HepG2 (cell line): ENCODE data around the gene PSMD8. TPM values are rescaled to one million over a fixed set of nuclear protein-coding genes. Genes with fewer than 3 reads are reported as not detected.

Experiments used
- ATAC-seq: fragments of 200-7000 bp; cut with Tn5 transposase; 3 replicates; pipeline ENCODE4 v1.9.1; 2020; ENCODE audit warnings: mild to moderate bottlenecking, moderate library complexity
- BruUV-seq: library from RNA; stranded (reverse); fragments of 400-500 nt; replicated peaks from 2 replicates; lab custom pipeline; 2021; lab: Mats Ljungman, UMichigan
- CTCF ChIA-PET: fragments of 300-600 bp; formaldehyde crosslinking; extraction: SDS; loops from one replicate; lab custom pipeline; 2021; ENCODE audit warnings: low total read pairs, inconsistent platforms, low intra/inter-chr PET ratio; lab: Yijun Ruan, JAX
- POLR2A ChIA-PET: fragments of 350-600 bp; sonication (Branson Sonifier 250); formaldehyde crosslinking; loops from one replicate; lab custom pipeline; 2020; ENCODE audit warnings: antibody characterized with exemption, inconsistent platforms; lab: Yijun Ruan, JAX
- DNase-seq: peaks from one replicate; pipeline ENCODE4 v3.0.0-alpha.2; 2015; ENCODE audit warnings: low spot score
- FAIRE-seq: peaks from 3 replicates; lab custom pipeline; 2011; peaks lifted over from hg19 to GRCh38; lab: Jason Lieb, UNC
- H2AFZ ChIP-seq: one replicate; pipeline ENCODE4 v1.6.1; 2011; ENCODE audit warnings: low read length, inconsistent platforms
- H3K27ac ChIP-seq: fragments of 300-600 bp; 3 replicates; pipeline ENCODE4 v1.8.0; 2011; ENCODE audit warnings: mixed run types, mild to moderate bottlenecking, mixed read lengths, low read length, inconsistent platforms; ENCODE audit not compliant: insufficient read depth; ENCODE audit errors: extremely low read length
- H3K27me3 ChIP-seq, 2 experiments: fragments of 200-600 bp in 1 of 2; 2 replicates in 1 of 2; 3 replicates in 1 of 2; pipeline versions ENCODE4 v1.6.0 to v1.8.0; 2011; ENCODE audit warnings: low read length in 2 of 2, mild to moderate bottlenecking in 2 of 2, moderate library complexity in 2 of 2, inconsistent platforms in 1 of 2; ENCODE audit not compliant: insufficient read depth in 2 of 2, control insufficient read depth in 1 of 2
- H3K36me3 ChIP-seq, 2 experiments: fragments of 200-600 bp in 1 of 2; replicated peaks in 1 of 2; 2 replicates in 1 of 2; 3 replicates in 1 of 2; pipeline versions ENCODE4 v1.5.1 to v1.8.0; 2011; ENCODE audit warnings: low read length in 2 of 2, inconsistent platforms in 1 of 2; ENCODE audit not compliant: insufficient read depth in 2 of 2, control insufficient read depth in 1 of 2
- H3K4me1 ChIP-seq: 2 replicates; pipeline ENCODE4 v1.5.1; 2012; ENCODE audit warnings: low read length, inconsistent platforms; ENCODE audit not compliant: insufficient read depth
- H3K4me2 ChIP-seq: 2 replicates; pipeline ENCODE4 v1.6.0; 2011; ENCODE audit warnings: low read depth, low read length, inconsistent platforms
- H3K4me3 ChIP-seq, 3 experiments: fragments of 200-600 bp in 1 of 3; sonication (generic), shearing (Covaris generic) in 1 of 3; replicated peaks in 1 of 3; 2 replicates each; pipeline ENCODE4 v1.5.1; 2011 to 2016; ENCODE audit warnings: low read length in 3 of 3, inconsistent platforms in 2 of 3, low read depth in 2 of 3, mild to moderate bottlenecking in 2 of 3, control low read depth in 1 of 3, mixed read lengths in 1 of 3; ENCODE audit not compliant: insufficient read depth in 1 of 3
- H3K79me2 ChIP-seq: one replicate; pipeline ENCODE4 v1.6.1; 2011; ENCODE audit warnings: low read length, inconsistent platforms; ENCODE audit not compliant: insufficient read depth
- H3K9ac ChIP-seq: 2 replicates; pipeline ENCODE4 v1.6.0; 2011; ENCODE audit warnings: mild to moderate bottlenecking, low read depth, low read length, inconsistent platforms; ENCODE audit not compliant: insufficient read depth
- H3K9me3 ChIP-seq: 2 replicates; pipeline ENCODE4 v1.5.1; 2012; ENCODE audit warnings: mild to moderate bottlenecking, low read length
- H4K20me1 ChIP-seq: 2 replicates; pipeline ENCODE4 v1.6.0; 2011; ENCODE audit warnings: inconsistent platforms, mild to moderate bottlenecking, low read length, moderate library complexity; ENCODE audit not compliant: insufficient read depth
- MXD1 ChIP-seq: sonication (generic); formaldehyde crosslinking; IDR thresholded peaks from 2 replicates; pipeline ENCODE4 v1.4.0; 2020; ENCODE audit warnings: mild to moderate bottlenecking, missing genetic modification reagents
- ZNF260 ChIP-seq: sonication (generic); formaldehyde crosslinking; IDR thresholded peaks from 2 replicates; pipeline ENCODE4 v1.4.0; 2020; ENCODE audit warnings: missing genetic modification reagents, low read depth, mild to moderate bottlenecking, borderline replicate concordance
- ZNF710 ChIP-seq: sonication (generic); formaldehyde crosslinking; IDR thresholded peaks from 2 replicates; pipeline ENCODE4 v1.5.0; 2020; ENCODE audit warnings: mild to moderate bottlenecking, missing genetic modification reagents, borderline replicate concordance
- ZNF768 ChIP-seq: sonication (generic); formaldehyde crosslinking; IDR thresholded peaks from 2 replicates; pipeline ENCODE4 v1.4.0; 2020; ENCODE audit warnings: missing genetic modification reagents
- WGBS: methylation state at CpG from one replicate; pipeline ENCODE4 v1.1.6; 2017; ENCODE audit warnings: low lambda C conversion rate; 5-methylcytosine and 5-hydroxymethylcytosine counted together
- in situ Hi-C: cut with HindIII; loops from 2 replicates; pipeline ENCODE4 v1.10.0; 2017; ENCODE audit warnings: low pct_unique_long_range_greater_than_20kb; ENCODE audit not compliant: extremely low pct_ligation_motif_present
- intact Hi-C: fragments of 100-400 bp; cut with micrococcal nuclease; formaldehyde crosslinking; loops from one replicate; pipeline ENCODE4 v1.10.0; 2022; ENCODE audit not compliant: unreplicated experiment
- polyA plus RNA-seq, 8 experiments: library from polyadenylated mRNA; depleted of rRNA in 3 of 8; stranded (reverse) in 7 of 8; unstranded in 1 of 8; fragments of >200 nt; fragmentation: Illumina TruSeq in 4 of 8; extraction: Trizol in 4 of 8; gene quantifications; 2 replicates each; pipeline versions ENCODE4 v1.2.1 to v1.2.3, GENCODE V29; 2011 to 2016; ENCODE audit warnings: low read depth in 4 of 8, missing spikeins in 1 of 8, mixed read lengths in 1 of 8; ENCODE audit not compliant: insufficient read depth in 1 of 8
- total RNA-seq, 5 experiments: library from RNA; depleted of rRNA; stranded (reverse); fragments of >200 nt; fragmentation: Illumina TruSeq; extraction: Trizol; gene quantifications; 2 replicates each; pipeline ENCODE4 v1.2.3, GENCODE V29; 2016; ENCODE audit warnings: low read depth in 1 of 5

Gene PSMD8
- total and polyA plus RNA-seq, 2 of the 13 experiments (the other 11 are each of a cell fraction or from before 2014, with no cell fraction given) = 162 to 296 TPM

DNA sequence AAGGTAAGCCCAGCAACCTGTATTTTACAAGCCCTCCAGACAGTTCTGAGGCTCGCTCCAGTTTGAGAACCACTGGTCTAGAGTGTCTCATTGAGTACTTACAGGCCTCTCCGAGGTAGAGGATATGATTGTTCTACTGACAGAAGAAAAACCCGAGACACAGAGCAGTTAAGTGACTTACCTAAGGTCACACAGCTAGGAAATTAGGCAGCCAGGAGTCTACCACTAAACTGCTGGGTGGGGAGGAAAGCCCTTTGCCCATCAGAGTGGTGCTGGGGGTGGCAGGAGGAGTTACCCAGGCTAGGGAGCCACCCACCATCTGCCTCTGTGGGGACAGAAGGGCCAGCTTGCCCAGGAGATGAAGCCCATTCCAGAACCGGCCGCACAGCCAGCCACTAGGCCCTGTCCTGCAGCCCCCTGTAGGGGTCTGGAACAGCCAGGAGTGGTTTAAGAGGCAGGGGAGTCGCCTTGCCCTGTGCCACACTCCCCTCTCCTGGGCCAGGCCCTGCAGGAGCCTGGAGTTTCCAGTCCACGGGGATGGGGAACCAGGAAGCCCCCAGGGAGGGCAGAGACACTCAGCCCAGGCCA lies 50.9 kb downstream of the PSMD8 start:
- no peaks in the 10 kb centered on the region for H3K36me3 ChIP-seq
- H3K4me2 ChIP-seq = no peak overlapping the region
- H3K9me3 ChIP-seq = no peaks in the 10 kb centered on the region
- POLR2A ChIA-PET = no interaction called here
- no peak for FAIRE-seq
- H3K9ac ChIP-seq = no peak overlapping the region
- H3K4me3 ChIP-seq = no peak overlapping the region
- CTCF ChIA-PET = no interaction called here
- no TSS peak for BruUV-seq
- DNase-seq = no peak
- no peak overlapping the region for H2AFZ ChIP-seq
- WGBS = 1% methylated on average over 4 of the region's 7 CpGs
- H3K27ac ChIP-seq = no peak overlapping the region
- H4K20me1 ChIP-seq = no peaks in the 10 kb centered on the region
- ATAC-seq = no peak; the same call in 2 of the 3 replicates
- H3K4me1 ChIP-seq = no peaks in the 10 kb centered on the region
- peaks cover 3 to 21% of the 10 kb centered on the region in 2 experiments; a peak in 3 of 5 replicates for H3K27me3 ChIP-seq
- no peaks in the 10 kb centered on the region for H3K79me2 ChIP-seq
- no peak for TF ChIP-seq ZNF710 (CRISPR knock-in tag)
- peak; percentile 68 for TF ChIP-seq ZNF768
- no peak for TF ChIP-seq ZNF260
- no peak for TF ChIP-seq MXD1
- intact Hi-C loops = no loop called here
- in situ Hi-C loops = no loop called here
